ENCODE data around the gene ACOX3.

Gene ACOX3

DNA sequence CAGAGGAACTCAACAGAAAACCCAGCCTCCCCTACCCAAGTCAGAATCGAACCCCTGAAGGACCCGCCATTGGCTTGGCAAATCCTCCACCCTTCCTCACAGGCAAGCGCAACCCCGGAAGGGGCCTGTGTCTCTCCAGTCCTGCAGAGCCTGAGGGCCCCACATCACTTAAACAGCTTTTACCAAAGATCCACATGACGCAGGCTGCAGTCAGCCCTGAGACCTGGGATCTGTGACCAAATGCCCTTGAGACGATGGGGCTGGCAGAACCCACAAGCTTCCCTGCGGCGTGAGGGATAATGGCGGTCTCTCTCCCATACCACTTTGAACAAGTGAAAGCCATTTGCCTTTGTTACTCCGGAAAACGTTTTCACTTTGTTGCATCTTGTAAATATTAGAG lies 54.9 kb downstream of the ACOX3 start:
- no peak for DNase-seq

DNA sequence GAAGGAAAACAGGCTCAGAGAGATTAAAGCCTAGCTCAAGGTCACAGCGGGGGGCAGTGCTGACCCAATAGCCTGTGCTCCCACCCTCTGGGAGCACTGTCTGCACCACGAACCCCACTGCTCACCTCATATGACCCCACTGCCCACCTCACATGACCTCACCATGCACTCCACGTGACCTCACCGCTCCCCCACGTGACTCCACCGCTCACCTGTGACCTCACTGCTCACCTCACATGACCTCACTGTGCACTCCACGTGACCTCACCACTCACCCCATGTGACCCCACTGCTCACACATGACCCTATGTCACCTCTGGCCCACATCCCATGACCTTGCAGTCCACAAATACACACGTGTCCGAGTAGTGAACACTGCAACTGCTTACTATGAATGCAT lies 55.4 kb downstream of the ACOX3 start:
- no peak for DNase-seq

DNA sequence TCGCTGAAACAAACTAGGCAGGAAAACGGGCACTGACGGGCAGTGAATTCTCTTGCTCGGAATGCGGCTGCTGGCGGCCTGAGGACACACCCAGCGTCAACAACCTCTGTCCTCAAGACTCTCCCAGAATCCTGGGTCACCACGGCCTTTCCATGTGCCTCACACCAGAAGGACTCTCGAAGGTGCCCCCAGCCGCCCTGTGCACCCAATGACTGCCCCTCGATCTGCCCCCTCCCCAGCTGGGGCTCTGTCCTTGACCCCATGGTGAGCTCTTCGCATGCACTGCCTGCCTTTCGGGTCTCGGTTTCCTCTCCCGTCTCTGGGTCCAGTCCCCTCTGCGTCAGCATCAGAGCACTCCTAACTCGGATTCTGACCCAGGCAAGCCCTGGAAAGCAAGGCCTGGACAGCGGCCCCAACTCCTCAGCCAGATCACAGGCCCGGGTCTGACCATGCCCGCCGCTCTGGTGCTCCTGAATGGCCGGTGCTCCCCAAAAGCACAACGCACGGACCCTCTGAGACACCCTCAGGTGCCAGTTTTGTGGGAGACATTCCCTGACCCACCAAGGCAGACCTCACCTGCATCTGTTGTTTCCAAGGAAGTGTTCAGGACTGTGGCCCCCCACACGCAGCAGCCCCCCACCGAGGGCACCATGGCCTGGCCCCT lies 56.0 kb downstream of the ACOX3 start:
- DNase-seq = no peak

DNA sequence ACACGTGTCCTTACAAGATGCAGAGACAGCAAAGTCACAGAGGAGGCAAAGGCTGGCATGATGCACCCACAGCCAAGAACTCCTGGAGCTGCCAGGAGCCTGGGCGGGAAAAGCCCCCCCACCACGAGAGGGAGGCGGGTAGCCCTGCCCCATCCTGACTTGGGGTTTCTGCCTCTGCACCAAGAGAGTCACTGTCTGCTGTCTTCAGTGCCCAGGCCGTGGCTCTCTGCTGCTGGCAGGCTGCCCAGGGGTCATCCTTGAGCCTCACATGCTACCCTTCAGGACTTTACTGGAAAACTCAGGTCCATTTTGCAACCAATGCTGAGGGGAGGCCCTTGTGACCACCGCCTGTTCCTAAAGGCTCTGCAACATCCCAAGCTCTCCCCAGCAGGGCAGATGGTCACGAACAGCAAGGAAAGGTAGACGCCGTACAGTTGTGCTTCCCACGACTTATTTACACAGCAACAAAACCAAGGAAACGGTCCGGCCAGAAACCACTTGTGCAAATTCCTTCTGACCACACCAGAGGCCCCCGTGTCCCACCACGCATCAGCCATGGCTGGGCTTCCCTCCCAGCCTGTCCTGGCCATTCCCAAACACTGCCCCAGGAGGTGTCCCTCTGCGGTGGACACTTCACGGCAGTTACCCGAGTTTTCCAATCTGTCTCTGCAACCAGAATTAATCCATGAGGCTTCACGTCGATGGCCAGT lies 56.9 kb downstream of the ACOX3 start:
- DNase-seq = no peak

DNA sequence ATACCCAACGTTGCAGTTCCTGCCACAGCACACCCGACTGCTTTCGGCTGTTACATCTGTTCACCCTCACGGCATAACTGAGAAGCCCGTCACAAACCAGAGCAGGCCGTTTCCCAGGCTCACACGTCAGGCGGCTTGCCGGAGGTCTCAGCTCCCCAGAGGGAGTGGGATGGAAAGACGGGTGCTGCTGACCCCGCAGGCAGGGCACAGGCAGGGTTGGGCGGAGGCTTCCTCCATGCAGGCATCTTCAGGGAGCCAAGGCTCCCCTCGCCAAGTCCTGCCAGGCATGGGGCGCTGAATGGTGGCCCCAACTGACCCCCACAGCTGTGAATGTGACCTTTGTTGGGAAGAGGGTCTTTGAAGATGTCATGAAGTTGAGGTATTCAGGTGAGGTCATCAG lies 57.5 kb downstream of the ACOX3 start:
- DNase-seq = no peak

DNA sequence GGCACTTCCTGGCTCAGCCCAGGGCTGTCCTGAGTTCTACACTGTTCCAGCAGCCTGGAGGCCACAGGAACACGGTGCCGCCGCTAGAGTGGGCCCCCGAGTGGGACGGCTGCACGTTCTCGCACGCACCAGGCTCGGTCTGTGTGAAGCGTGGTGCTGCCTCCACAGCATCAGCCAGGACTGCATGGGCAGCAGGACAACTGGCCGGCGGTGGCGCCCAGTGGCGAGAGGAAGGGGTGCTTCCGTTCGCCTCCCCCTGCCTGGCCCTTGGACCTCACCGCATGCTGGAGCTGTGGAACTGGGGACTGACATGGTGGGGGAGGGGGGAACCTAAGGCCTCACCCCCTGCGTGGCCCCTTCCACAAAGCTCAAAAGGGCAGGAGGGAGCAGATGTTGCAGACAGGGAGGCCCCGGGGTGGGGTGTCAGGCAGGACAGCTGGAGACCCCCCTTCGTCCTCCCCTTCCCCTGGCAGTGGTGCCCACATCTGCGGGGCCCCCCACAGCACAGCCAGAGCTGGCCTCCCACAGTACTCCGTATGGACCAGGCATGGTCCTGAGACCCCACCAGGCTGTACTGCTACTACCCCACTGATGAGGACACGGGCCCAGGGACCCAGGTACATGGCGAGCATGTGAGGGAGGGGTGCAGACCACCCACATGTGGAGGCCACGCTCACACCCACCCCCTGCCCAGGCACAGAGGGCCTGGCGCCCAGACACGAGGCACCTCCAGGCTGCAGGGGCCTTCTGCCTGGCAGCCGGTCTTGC lies 58.5 kb downstream of the ACOX3 start:
- DNase-seq = no peak

DNA sequence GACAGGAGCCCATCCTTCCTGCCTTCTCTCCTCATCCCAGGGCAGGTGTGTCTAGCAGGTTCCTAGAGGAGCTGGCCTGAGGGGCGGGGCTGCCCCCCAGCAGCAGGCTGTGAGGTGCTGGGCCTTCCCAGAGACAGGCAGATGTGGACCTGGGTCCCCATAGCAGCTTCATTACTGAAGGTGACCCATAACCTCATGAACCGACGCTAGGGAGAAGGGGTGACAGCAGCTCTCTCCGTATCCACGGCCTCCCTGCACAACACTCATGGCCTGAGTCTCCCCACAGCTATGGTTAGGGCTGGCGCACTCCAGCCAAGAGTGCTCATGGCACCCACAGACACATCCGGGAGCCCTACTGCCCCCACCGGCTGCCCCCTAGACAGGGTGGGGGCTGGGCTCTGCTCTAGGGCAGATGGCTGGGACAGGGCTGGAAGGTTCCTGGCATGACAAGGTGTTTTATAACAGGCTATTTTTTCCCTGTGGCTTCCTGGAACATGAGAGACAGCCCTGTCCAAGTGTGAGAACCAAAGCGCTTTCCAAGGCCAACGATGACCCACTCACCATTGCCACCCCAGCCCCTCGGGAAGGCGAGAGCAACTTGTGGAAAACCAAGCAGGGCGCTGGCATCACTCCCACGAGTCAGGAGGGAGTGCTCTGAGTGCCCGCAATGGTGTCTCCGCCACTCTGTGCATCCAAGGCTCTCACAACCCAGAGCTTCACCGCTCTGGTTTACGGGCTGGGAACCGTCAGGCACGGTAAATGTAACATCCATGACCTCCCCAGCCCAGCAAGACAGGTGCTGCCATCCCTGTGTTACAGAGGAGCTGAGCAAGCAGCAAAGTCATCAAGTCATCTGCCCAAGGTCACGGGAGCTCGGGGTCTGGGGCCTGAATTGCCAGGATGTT lies 59.8 kb downstream of the ACOX3 start:
- DNase-seq = no peak

DNA sequence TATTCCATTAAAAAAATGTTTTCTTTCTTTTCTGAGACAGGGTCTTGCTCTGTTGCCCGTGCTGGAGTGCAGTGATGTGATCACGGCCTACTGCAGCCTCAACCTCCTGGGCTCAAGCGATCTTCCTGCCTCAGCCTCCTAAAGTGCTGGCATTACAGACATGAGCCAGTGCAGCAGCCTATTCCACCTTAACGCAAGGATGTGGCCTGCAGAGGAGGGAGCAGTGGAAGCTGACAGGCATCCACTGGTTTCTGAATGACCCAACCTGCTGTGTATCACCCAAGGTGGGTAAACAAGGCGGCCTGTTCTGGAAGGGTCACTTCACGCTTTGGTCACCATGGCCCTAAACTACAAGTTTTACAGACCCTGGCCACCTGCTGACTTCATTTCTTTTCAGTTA lies 60.8 kb downstream of the ACOX3 start:
- no peak for DNase-seq

DNA sequence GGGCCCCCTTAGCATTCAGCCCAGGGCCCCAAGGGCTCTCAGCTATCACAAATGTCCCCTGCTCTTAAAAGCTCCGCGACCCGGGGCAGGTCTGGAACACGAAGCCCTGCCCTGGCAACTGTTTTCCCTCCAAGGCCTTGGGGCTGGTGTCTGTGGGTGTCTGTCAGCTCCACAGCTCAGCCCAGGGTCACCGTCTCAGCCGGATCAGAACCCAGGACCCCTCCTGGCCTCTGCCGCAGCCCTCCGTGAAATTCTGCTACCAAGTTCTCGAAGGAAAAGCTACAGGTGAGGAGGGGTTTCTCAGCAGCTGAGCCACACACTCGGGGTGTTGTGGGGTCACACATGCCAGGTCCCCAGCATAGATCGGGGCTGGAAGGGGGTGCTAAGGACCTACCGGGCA lies 61.2 kb downstream of the ACOX3 start:
- DNase-seq = no peak

DNA sequence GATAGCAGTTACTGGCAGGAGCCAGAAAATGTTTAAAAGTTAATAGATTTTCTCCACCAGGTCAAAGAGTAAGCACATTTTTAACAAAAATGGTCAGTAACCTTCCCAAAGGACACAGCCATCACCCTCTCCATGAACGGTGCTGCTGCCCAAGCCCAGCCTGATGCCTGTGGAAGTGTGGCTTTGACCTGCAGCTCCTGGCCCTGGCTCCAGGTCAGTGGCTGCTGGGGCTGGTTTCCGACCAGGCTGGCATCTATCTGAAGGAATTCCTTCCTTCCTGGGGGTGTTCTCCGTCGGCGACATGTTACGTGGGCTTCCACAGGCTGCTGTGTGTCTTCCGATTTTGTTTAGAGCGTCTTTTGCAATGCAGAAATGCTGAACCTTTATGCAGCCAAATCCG lies 61.7 kb downstream of the ACOX3 start:
- no peak for DNase-seq

DNA sequence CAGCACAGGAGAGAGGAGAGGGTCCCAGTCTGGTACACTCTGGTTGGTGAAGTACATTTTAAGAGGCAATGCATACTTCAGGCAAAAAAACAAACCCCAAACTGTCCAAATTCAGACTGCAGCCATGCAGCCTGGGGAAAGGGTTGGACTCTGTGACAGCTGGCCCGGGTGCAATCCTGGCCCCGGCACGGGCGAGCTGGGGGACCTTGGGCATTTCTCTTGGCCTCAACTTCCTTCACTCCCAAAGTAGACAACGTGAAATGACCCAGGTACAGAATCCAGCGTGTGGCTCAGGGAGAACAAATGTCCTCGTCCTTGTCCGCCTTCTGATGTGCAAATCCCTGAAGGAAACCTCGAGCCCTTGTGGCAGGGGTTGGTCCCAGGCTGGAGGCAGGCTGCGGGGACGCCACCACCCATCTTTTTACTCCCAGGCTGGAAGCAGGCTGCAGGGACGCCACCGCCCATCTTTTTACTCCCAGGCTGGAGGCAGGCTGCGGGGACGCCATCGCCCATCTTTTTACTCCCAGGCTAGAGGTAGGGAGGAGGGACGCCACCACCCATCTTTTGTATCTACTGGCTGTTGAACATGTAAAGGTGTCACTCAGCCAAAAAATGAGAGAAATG lies 62.3 kb downstream of the ACOX3 start:
- DNase-seq = no peak

DNA sequence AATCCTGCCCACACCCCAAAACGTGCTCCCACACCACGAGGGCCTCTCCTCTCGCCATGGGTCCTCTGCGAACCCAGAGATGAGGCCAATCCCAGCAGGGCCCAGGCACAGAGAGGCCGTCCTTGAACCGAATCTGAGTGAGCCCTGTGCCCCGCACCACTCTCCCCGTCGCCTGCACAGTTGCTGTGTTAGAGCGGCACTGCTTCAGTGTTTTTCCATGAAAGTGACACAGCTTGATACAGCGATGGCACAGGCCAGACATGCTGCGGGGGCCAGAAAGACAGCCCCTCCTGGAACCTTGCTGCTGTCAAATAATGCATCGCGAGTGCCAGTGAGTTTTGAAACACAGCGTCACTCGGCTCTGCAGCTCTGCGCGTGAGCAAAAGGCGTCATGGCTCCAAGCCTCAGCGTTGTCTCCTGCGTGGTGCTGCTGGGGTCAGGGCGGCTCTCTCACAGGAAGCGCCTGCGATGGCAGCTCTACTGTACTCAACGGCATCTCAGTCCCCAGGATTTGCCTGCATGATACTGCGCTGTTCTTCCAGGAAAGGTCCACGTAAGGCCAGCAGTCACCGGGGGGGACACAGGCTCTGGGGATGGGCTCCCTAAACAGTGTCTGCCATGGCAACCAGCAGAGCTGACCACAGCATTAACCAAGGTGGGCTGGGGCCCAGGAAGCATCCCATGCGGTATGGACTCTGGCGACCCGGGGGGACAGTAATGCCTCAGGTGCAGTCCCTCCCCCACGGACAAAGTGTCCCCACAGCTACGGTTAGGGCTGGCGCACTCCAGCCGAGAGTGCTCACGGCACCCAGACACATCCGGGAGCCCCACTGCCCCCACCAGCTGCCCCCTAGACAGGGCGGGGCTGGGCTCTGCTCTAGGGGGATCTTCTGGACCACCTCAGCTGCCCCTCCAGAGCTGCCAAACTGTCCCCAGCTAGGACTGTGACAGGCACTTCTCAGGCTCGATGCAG lies 63.1 kb downstream of the ACOX3 start:
- DNase-seq = no peak

DNA sequence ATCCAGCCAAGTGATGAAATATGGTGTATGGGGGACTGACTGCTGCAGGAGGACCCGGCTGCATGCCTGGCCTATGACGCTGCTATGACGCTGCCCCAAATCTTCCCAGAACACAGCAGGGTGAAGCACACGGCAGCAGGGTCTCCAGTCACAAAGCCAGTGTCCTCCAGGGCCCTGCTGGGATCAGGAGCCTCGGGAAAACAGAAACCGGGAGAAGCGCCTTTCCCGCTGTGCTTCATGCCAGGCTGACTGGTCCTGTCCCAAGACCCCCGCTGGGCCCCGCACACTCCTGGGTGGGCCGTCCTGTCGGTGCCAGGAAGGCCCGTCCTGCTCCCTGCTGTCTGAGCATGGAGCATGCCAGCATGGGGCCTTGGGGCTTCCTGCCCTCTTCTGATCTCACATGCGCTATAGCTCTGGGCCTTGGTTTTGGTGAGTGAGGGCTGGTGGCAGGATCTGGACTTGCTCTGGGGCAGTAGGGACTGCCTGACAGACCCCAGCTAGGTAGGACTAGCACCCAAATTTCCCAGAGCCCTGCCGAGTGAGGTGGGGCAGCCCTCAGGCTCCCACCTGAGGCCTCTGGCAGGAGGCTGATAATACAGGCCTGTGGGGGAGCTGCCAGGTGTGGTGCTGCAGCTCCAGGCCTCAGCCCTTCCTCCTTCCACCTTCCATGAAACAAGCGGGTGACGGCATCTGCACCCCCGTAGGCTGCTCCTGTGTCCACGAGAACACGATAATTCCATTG lies 64.0 kb downstream of the ACOX3 start:
- DNase-seq = no peak

DNA sequence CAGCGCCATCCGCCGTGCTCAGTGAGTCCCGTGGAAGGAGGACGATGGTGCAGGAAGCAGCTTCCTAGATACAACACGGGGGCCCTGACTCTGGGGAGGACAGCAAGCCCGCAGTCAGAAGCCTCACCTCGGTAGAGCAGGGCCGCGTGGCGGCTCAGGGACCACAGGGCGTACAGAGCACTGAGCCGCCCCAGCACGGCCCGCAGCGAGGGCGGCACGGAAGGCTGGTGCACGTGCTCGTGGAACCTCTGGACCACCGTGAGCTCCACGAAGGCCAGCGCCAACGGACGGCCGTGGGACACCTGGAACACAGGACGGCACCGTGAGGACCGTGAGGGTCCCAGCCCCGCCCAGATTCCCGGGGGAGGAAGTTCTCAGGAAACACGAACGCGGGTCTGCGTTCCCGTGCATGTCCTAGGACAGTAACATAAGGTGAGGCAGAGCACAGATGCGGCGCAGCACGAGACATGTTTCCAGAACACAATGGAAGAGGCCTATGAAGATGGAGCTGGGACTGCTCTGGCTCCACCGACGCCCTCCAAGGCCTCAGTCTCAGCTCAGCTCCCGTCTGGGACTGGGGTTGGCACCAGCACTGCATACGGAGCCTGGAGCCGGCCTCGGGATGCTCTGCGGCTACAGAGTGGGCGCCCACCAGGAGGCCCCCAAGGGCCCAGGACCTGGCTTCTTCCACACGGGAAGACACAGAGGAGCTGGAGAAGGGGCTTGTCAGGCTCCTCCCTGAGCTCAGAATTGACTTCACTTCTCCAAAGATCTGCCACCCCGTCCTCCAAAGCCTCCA lies 65.5 kb downstream of the ACOX3 start:
- no peak for DNase-seq

DNA sequence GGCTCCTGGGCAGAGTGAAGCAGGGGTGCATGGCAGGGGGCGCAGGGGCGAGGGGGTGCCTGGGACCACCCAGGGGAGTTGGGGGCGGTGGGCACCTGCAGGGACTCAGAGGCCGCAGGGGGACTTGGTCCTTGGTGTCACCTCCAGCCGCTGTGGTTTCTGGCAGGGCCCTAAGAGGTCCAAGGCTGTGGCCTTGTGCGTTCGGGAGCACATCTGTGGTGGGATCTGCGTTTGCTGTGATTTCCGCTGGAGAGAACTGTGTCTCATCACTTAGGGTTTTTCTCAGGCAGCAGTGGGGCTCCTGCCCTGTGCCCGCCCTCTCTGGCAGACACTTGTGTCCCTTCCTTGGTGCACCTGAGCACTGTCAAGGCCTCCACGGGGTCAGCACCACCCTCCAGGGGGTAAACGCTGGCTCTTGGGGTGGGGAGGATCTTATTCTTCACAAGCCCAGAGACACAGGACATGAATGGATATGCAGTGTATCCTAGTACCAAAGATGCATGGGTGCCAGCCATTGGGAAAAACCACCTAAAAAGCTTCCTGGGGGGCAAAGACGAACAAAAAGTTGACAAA lies 66.5 kb downstream of the ACOX3 start:
- no peak for DNase-seq

DNA sequence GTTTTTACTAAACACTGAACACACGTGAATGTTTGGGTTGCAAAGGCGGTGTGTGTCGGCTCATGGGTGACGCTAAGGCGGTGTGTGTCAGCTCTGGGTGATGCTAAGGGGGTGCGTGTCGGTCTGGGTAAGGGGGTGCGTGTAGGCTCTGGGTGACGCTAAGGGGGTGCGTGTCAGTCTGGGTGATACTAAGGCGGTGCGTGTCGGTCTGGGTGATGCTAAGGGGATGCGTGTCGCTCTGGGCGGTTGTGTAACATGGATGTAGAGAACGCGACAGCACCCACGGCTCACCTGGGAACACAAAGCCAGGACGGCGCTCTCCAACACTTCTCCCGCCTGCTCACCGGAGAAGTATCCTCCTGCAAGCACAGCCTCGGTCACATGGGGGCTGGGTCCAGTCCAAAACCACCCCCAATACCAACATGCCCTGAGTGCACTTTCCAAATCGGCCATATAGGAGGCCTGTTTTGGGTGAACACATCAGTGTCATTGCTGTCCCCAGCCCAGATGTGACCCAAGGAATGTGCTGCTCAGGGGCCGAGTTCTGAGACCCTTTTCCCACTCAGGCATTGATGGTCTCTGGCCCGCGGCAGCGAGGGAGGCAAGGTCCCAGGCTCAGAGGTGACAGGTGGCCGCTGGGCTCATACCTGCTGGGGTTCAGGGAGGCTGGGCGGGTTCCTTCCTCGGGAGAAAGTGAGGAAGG lies 67.1 kb downstream of the ACOX3 start:
- no peak for DNase-seq

DNA sequence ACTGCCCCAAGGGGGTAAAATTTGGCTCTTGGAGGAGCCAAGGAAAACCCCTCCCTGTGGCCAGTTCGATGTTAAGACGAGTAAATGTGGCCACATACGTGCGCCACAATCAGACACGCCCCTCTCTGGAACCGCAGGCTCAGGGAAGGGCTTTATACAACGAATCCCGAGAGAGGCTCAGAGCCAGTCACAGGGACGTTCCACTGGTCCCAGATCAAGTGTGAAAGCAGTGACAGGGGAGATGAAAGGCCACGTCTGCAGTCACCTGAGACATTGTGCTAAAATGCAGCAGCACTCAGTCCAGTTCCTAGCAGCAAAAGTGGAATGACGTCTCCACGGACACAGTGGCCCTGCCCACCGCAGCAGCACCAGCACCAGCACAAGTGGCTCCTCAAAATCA lies 68.0 kb downstream of the ACOX3 start:
- DNase-seq = no peak

DNA sequence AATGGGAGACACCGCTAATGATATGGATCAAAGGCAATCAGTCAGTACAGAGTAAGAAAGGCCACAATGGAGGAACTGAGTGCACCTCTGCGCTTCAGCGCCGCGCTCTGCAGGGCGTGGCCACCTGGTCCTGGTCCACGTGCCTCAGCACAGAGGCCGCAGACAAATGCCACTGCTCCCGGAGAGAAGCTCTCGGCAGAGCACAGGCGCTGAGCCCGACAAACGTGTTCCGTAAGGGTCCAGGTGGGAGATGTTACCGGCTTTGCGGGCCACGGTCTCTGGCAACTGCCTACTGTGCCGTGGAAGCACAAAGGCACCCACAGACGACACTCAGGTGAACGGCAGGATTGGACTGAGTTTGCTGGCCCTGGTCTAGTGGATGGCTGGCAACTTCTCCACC lies 68.9 kb downstream of the ACOX3 start:
- no peak for DNase-seq

Measured in Kasumi-1 (cell line).